Activated CD4-positive, alpha-beta T cell treated with anti-CD3 and anti-CD28 coated beads, Interleukin-2, amount 10 ng/mL, durations not matched to agents 7 days and 5 days (primary cell): Measurements from ENCODE around the gene POP4. TPM values are rescaled to one million over a fixed set of nuclear protein-coding genes. Genes with fewer than 3 reads are reported as not detected.

Experiments
- CTCF ChIA-PET: fragments of 350-600 bp; sonication (Branson Sonifier 250); formaldehyde crosslinking; loops from one replicate; lab custom pipeline; 2021; ENCODE audit warnings: antibody characterized with exemption; lab: Charles Lee
- POLR2A ChIA-PET: fragments of 350-600 bp; sonication (Branson Sonifier 250); formaldehyde crosslinking; loops from one replicate; lab custom pipeline; 2021; ENCODE audit warnings: antibody characterized with exemption; lab: Charles Lee
- DNase-seq: peaks from one replicate; pipeline ENCODE4 v3.0.0-alpha.2; 2020
- H3K27ac Mint-ChIP-seq: one replicate; pipeline ENCODE4 v1.8.0; 2021; ENCODE audit warnings: mild to moderate bottlenecking, moderate library complexity, mixed read lengths
- H3K27me3 Mint-ChIP-seq: one replicate; pipeline ENCODE4 v1.8.0; 2021; ENCODE audit warnings: mixed read lengths
- H3K36me3 Mint-ChIP-seq: one replicate; pipeline ENCODE4 v1.8.0; 2021; ENCODE audit warnings: low read depth, mixed read lengths
- H3K4me1 Mint-ChIP-seq: one replicate; pipeline ENCODE4 v1.8.0; 2021; ENCODE audit warnings: mixed read lengths
- H3K4me3 Mint-ChIP-seq: one replicate; pipeline ENCODE4 v1.8.0; 2021; ENCODE audit warnings: mild to moderate bottlenecking, moderate library complexity, mixed read lengths
- H3K9me3 Mint-ChIP-seq: one replicate; pipeline ENCODE4 v1.8.0; 2021; ENCODE audit warnings: mixed read lengths
- total RNA-seq, 2 experiments: library from RNA; stranded (reverse); gene quantifications; one replicate each; pipeline ENCODE4 v1.2.3, GENCODE V29; 2021

The POP4 gene
- total RNA-seq, 2 experiments from 2014 or later = 96.0 to 113 TPM

DNA sequence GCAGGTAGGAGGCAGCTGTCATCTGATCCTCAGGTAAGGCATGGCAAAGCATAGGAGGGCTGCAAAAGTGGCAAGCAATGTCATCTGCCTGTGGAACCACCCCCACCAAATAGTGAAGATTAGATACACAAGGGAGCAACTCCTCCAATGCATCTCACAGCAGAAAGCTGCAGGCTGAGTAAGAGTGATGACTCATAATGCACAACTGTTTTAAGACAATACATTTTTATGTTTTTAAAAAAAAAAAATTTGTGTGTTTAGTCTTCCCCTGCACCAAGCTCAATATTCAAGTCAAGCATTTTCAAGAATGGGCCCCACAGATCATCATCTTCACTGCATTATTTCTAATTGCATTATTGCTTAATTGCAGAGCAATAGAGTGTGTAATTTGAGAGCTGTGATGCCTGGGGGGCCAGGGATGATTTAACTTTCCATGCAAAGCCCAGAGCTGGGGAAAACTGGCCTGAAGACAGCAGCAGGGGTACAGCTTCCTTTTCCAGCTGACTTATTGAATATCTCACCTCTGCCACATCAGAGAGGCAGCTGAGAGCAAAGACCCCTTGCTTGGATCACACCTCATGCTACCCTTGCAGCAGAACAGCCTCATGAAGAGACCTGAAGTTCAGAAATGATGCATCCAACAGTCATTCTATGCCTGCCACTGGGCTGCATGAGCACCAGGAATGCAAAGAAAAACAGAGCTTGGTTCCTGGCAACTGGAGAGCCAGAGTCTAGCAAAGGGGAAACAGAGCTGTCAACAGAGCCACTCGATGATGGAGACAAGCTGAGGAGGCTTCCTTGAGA lies 22.7 kb upstream of the POP4 start:
- peaks cover 31% of the 10 kb centered on the region for H3K4me1 Mint-ChIP-seq
- H3K4me3 Mint-ChIP-seq = no peak overlapping the region
- H3K27ac Mint-ChIP-seq = no peak overlapping the region
- H3K27me3 Mint-ChIP-seq = peaks cover 17% of the 10 kb centered on the region
- ChIA-PET POLR2A (interaction anchor here (0.5 kb wide), 1 partner anchor 53 kb away, joined by 3 read pairs; no protein-coding TSS in a partner anchor), CTCF (interaction anchor here (0.6 to 1.1 kb wide), 3 partner anchors 9 to 116 kb away, joined by 3 to 4 read pairs (median 3); no protein-coding TSS in a partner anchor)
- DNase-seq = no peak
- peaks cover 8% of the 10 kb centered on the region for H3K9me3 Mint-ChIP-seq
- no peaks in the 10 kb centered on the region for H3K36me3 Mint-ChIP-seq

DNA sequence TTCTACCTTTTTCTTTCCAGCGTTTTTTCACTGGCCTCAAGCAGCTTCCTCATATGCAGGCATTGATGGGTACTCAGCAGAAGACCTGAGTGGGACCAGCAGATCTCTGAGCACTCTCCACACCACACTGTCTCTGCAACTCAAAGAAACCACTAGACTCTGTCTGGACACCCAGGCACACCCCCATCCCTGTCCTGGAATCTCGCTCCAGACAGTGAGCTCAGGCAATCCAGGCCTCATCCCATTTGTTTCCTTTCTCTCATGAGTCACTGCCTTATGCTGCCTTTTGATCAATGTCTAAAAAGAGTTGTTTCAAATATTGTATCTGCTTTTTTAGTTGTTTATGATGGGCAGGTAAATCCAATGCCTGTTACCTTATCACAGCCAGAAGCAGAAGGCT lies 19.7 kb upstream of the POP4 start:
- Mint-ChIP-seq H3K4me1 (peaks cover 34% of the 10 kb centered on the region), H3K4me3 (no peak overlapping the region), H3K9me3 (peaks cover 4% of the 10 kb centered on the region), H3K27ac (no peak overlapping the region), H3K36me3 (no peaks in the 10 kb centered on the region), H3K27me3 (peaks cover 14% of the 10 kb centered on the region)
- POLR2A ChIA-PET = interaction anchor here (1.7 kb wide), 1 partner anchor 20 kb away, joined by 4 read pairs; the partner anchor contains the start of gene POP4
- DNase-seq = no peak
- CTCF ChIA-PET = interaction anchor here (0.5 to 2.1 kb wide), 2 partner anchors 20 to 283 kb away, joined by 3 to 11 read pairs; partner anchors contain the start of gene POP4

- POLR2A ChIA-PET = interaction anchor here (1.7 kb wide), 1 partner anchor 19 kb away, joined by 4 read pairs; the partner anchor contains the start of gene POP4
- peak overlapping the region; percentile 82 for H3K27ac Mint-ChIP-seq
- peaks cover 34% of the 10 kb centered on the region for H3K4me1 Mint-ChIP-seq
Observed at GRCh38 chr19:29587059-29587458, 19.0 kb upstream of the POP4 start.

GRCh38 chr19:29587518-29587986 lies 18.5 kb upstream of the POP4 start:
- POLR2A ChIA-PET = interaction anchor here (1.7 kb wide), 1 partner anchor 18 kb away, joined by 4 read pairs; the partner anchor contains the start of gene POP4

More at GRCh38 chr19:29587059-29587458, 19.0 kb upstream of the POP4 start:
- Mint-ChIP-seq H3K4me3 (no peak overlapping the region), H3K36me3 (no peaks in the 10 kb centered on the region), H3K27me3 (peaks cover 18% of the 10 kb centered on the region), H3K9me3 (peaks cover 2% of the 10 kb centered on the region)
- CTCF ChIA-PET = interaction anchor here (0.8 to 2.1 kb wide), 4 partner anchors 9 to 85 kb away, joined by 3 to 11 read pairs (median 4); partner anchors contain the start of gene POP4
- DNase-seq = no peak

DNA sequence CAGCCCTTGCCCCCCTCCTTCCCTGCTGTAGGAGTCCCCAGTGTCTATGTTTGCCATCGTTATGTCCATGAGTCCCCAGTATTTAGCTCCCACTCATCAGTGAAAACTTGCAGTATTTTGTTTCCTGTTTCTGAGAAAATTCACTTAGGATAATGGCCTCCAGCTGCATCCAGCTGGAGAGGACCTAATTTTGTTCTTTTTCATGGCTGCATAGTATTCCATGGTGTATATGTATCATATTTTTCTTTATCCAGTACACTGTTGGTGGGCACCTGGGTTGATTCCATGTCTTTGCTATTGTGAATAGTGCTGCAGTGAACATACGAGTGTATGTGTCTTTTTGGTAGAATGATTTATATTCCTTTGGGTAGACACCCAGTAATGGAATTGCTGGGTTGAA lies 18.0 kb upstream of the POP4 start:
- peak overlapping the region; percentile 82 for H3K27ac Mint-ChIP-seq
- H3K9me3 Mint-ChIP-seq = no peaks in the 10 kb centered on the region
- CTCF ChIA-PET = interaction anchor here (1.1 to 2.1 kb wide), 3 partner anchors 10 to 84 kb away, joined by 3 to 11 read pairs (median 5); partner anchors contain the start of gene POP4
- POLR2A ChIA-PET = no interaction called here
- H3K4me1 Mint-ChIP-seq = peaks cover 30% of the 10 kb centered on the region
- peaks cover 16% of the 10 kb centered on the region for H3K27me3 Mint-ChIP-seq
- no peak overlapping the region for H3K4me3 Mint-ChIP-seq
- no peak for DNase-seq
- no peaks in the 10 kb centered on the region for H3K36me3 Mint-ChIP-seq

More at GRCh38 chr19:29587518-29587986, 18.5 kb upstream of the POP4 start:
- peaks cover 33% of the 10 kb centered on the region for H3K4me1 Mint-ChIP-seq
- CTCF ChIA-PET = interaction anchor here (0.8 to 2.1 kb wide), 4 partner anchors 8 to 85 kb away, joined by 3 to 11 read pairs (median 4); partner anchors contain the start of gene POP4
- H3K9me3 Mint-ChIP-seq = peaks cover 2% of the 10 kb centered on the region
- H3K27ac Mint-ChIP-seq = peak overlapping the region; percentile 82
- peak; percentile 80 for DNase-seq
- no peaks in the 10 kb centered on the region for H3K36me3 Mint-ChIP-seq
- H3K27me3 Mint-ChIP-seq = peaks cover 18% of the 10 kb centered on the region
- no peak overlapping the region for H3K4me3 Mint-ChIP-seq

- CTCF ChIA-PET = interaction anchor here (0.6 to 1.3 kb wide), 2 partner anchors 20 to 101 kb away, joined by 4 to 5 read pairs; no protein-coding TSS in a partner anchor
- peaks cover 22% of the 10 kb centered on the region for H3K4me1 Mint-ChIP-seq
- POLR2A ChIA-PET = no interaction called here
- H3K4me3 Mint-ChIP-seq = no peak overlapping the region
- H3K9me3 Mint-ChIP-seq = no peaks in the 10 kb centered on the region
- no peak for DNase-seq
- peaks cover 18% of the 10 kb centered on the region for H3K27me3 Mint-ChIP-seq
- no peak overlapping the region for H3K27ac Mint-ChIP-seq
- no peaks in the 10 kb centered on the region for H3K36me3 Mint-ChIP-seq
Observed at GRCh38 chr19:29590278-29590677, 15.8 kb upstream of the POP4 start.

GRCh38 chr19:29591670-29592069 lies 14.4 kb upstream of the POP4 start:
- peaks cover 20% of the 10 kb centered on the region for H3K4me1 Mint-ChIP-seq
- no peak for DNase-seq
- H3K27ac Mint-ChIP-seq = no peak overlapping the region
- H3K4me3 Mint-ChIP-seq = no peak overlapping the region
- ChIA-PET POLR2A (no interaction called here), CTCF (interaction anchor here (1.2 to 1.7 kb wide), 2 partner anchors 8 to 18 kb away, joined by 3 to 4 read pairs; no protein-coding TSS in a partner anchor)
- H3K27me3 Mint-ChIP-seq = peaks cover 15% of the 10 kb centered on the region
- H3K9me3 Mint-ChIP-seq = no peaks in the 10 kb centered on the region
- no peaks in the 10 kb centered on the region for H3K36me3 Mint-ChIP-seq

GRCh38 chr19:29593869-29594268 lies 12.2 kb upstream of the POP4 start:
- POLR2A ChIA-PET = no interaction called here
- CTCF ChIA-PET = interaction anchor here (0.6 to 1.1 kb wide), 5 partner anchors 16 to 254 kb away, joined by 3 read pairs; no protein-coding TSS in a partner anchor
- Mint-ChIP-seq H3K36me3 (no peaks in the 10 kb centered on the region), H3K4me3 (no peak overlapping the region), H3K9me3 (no peaks in the 10 kb centered on the region), H3K27ac (no peak overlapping the region), H3K4me1 (no peaks in the 10 kb centered on the region), H3K27me3 (peaks cover 24% of the 10 kb centered on the region)
- no peak for DNase-seq

GRCh38 chr19:29596080-29596727 lies 9.9 kb upstream of the POP4 start:
- ChIA-PET CTCF (interaction anchor here (0.9 to 2.0 kb wide), 3 partner anchors 9 to 14 kb away, joined by 3 to 6 read pairs (median 5); partner anchors contain the start of gene POP4), POLR2A (no interaction called here)
- no peak for DNase-seq
- Mint-ChIP-seq H3K36me3 (no peaks in the 10 kb centered on the region), H3K4me1 (no peaks in the 10 kb centered on the region), H3K4me3 (no peak overlapping the region), H3K27me3 (peaks cover 21% of the 10 kb centered on the region), H3K27ac (no peak overlapping the region), H3K9me3 (no peaks in the 10 kb centered on the region)

DNA sequence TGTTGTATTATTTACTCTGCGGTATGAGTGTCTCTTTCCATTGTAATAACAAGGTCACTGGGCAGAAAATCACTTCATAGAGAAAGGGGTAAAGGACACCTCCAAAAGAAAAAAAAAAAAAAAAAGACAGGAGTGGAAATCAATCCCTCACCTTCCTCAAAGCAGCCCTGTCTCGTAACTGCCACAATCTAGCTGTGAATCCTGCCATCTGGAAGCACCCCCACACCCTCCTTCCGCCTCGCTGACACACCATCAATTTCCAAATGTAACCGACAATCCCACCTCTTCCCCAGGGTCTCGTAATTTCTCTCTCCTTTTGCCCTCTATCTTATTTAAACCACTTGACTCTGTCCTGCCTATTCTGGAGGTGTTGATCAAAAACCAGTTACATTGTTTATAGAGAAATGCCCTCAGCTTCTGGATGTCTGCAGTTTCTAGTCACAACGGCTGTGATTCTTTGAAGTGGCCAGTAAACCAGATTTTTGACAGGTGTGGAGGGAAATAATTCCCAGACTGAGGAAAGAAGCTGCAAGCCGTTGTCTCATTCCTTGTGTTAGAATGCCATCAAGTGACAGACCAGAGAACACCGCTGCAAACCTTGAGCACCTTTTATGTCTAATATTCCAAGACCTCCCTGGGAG lies 9.1 kb upstream of the POP4 start:
- Mint-ChIP-seq H3K27me3 (peaks cover 17% of the 10 kb centered on the region), H3K27ac (no peak overlapping the region), H3K4me3 (no peak overlapping the region), H3K36me3 (no peaks in the 10 kb centered on the region), H3K9me3 (no peaks in the 10 kb centered on the region), H3K4me1 (no peaks in the 10 kb centered on the region)
- ChIA-PET CTCF (interaction anchor here (1.7 to 2.2 kb wide), 3 partner anchors 9 to 13 kb away, joined by 5 to 6 read pairs (median 5); partner anchors contain the start of gene POP4), POLR2A (no interaction called here)
- no peak for DNase-seq

- ChIA-PET POLR2A (no interaction called here), CTCF (interaction anchor here (0.9 to 2.2 kb wide), 4 partner anchors 10 to 348 kb away, joined by 3 to 5 read pairs (median 4); no protein-coding TSS in a partner anchor)
- no peaks in the 10 kb centered on the region for H3K36me3 Mint-ChIP-seq
- H3K27ac Mint-ChIP-seq = no peak overlapping the region
- no peaks in the 10 kb centered on the region for H3K4me1 Mint-ChIP-seq
- H3K27me3 Mint-ChIP-seq = peaks cover 17% of the 10 kb centered on the region
- no peak for DNase-seq
- H3K9me3 Mint-ChIP-seq = no peaks in the 10 kb centered on the region
- H3K4me3 Mint-ChIP-seq = no peak overlapping the region
Observed at GRCh38 chr19:29598036-29598435, 8.0 kb upstream of the POP4 start.
